Pancreas (tissue), 10 donors: Measurements from ENCODE around the gene HDAC11. TPM values are rescaled to one million over a fixed set of nuclear protein-coding genes. Genes with fewer than 3 reads are reported as not detected.

Source experiments
- ATAC-seq, 4 donors: fragments of 200-7000 bp; cut with Tn5 transposase; one replicate each; pipeline versions ENCODE4 v1.8.0 to v1.9.1; 2020; ENCODE audit warnings: mild to moderate bottlenecking in 4 of 4, moderate library complexity in 4 of 4
- DNase-seq, 6 donors: peaks; one replicate each; pipeline ENCODE4 v3.0.0-alpha.2; 2020
- FAIRE-seq: peaks from 2 replicates; lab custom pipeline; 2012; peaks lifted over from hg19 to GRCh38; lab: Jason Lieb, UNC
- H3K27ac ChIP-seq, 4 donors: fragments of 200-600 bp; sonication (generic); 1 replicate in 3 of 4; 2 replicates in 1 of 4; pipeline versions ENCODE4 v1.5.0 to v1.8.0; 2020
- H3K27me3 ChIP-seq, 4 donors: fragments of 200-600 bp; one replicate each; pipeline ENCODE4 v1.8.0; 2021
- H3K36me3 ChIP-seq, 3 donors: fragments of 200-600 bp; sonication (generic) in 1 of 3; one replicate each; pipeline versions ENCODE4 v1.5.0 to v1.8.0; 2020 to 2021
- H3K4me1 ChIP-seq, 3 donors: fragments of 200-600 bp; one replicate each; pipeline ENCODE4 v1.8.0; 2021
- H3K4me3 ChIP-seq, 4 donors: fragments of 200-600 bp; sonication (generic) in 2 of 4; one replicate each; pipeline versions ENCODE4 v1.5.0 to v1.8.0; 2020 to 2021
- H3K9me3 ChIP-seq, 4 donors: fragments of 200-600 bp; one replicate each; pipeline ENCODE4 v1.8.0; 2021
- CTCF ChIP-seq, 4 donors: fragments of 200-600 bp; sonication (generic) in 3 of 4; IDR thresholded peaks; one replicate each; pipeline versions ENCODE4 v1.5.0 to v1.8.0; 2021; ENCODE audit warnings: antibody characterized with exemption in 4 of 4
- WGBS, 2 donors: extraction: QIAGEN DNeasy Blood & Tissue Kit; methylation state at CpG; one replicate each; pipeline ENCODE4 v1.1.7; 2013; 5-methylcytosine and 5-hydroxymethylcytosine counted together
- intact Hi-C, 3 donors: fragments of 100-400 bp; cut with DNase I; formaldehyde crosslinking; loops; one replicate each; pipeline versions ENCODE4 v1.11.1 to v1.14.2; 2022
- polyA plus RNA-seq, 2 donors: library from polyadenylated mRNA; stranded (reverse); fragments of 200-250 nt; gene quantifications; one replicate each; pipeline ENCODE4 v1.2.3, GENCODE V29; 2013
- total RNA-seq, 6 donors: library from RNA; stranded (reverse); fragmentation: NEBNext Ultra II Directional in 4 of 6; extraction: Animal tissue kit (Norgen Biotek cat#: 25700) in 4 of 6; gene quantifications; one replicate each; pipeline versions ENCODE4 v1.2.1 to v1.2.4, GENCODE V29; 2021 to 2023
- donor health status: healthy with polysubstance abuse.
- donor health status: DM: no; HTN: no; CAD: no; lungs with moderate emphysema.
- donor health status: DM: no; HTN: no; CAD: no.
- donor health status: control.
- donor health status: control.
- donor health status: Bipolar disorder and iron deficiency.
- donor health status: DM: yes; HTN: yes; CAD: no.
- donor health status: DM: no; HTN: no; CAD: no.
- donor health status: DM: no; HTN: no; CAD: no.
- donor health status: DM: yes; HTN: yes; CAD: no.

HDAC11 gene
- total and polyA plus RNA-seq, 8 donors, result 20.4 to 40.3 (median 26.8) TPM

DNA sequence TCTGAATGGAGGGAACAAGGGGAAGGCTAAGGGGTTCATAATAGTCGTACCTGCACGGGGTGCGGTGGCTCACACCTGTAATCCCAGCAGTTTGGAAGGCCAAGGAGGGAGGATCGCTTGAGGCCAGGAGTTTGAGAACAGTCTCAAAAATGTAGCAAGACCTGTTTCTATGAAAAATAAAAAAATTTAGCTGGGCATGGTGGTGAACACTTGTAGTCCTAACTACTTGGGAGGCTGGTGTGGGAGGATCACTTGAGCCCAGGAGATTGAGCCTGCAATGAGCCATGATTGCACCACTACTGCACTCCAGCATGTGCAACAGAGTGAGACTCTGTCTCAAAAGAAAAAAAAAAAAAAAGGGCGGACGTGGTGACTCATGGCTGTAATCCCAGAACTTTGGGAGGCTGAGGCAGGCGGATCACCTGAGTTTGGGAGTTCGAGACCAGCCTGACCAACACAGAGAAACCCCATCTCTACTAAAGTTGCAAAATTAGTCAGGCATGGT lies 17.9 kb upstream of the HDAC11 start:
- no peaks in the 10 kb centered on the region for H3K9me3 ChIP-seq
- H3K36me3 ChIP-seq, result no peaks in the 10 kb centered on the region
- H3K4me3 ChIP-seq, result no peak overlapping the region
- ATAC-seq, result no peak
- FAIRE-seq, result no peak
- intact Hi-C loops, result loop anchor here in 1 of 3 donors (10.0 kb wide), 1 partner anchor 367 kb away; no protein-coding TSS in a partner anchor
- no peak overlapping the region for H3K27ac ChIP-seq
- no peaks in the 10 kb centered on the region for H3K27me3 ChIP-seq
- H3K4me1 ChIP-seq, result peaks cover 0 to 5% (median 0%) of the 10 kb centered on the region in 3 donors
- WGBS, 2 donors, result 80 to 88% methylated on average over 8 of the region's 8 CpGs
- no peak for TF ChIP-seq CTCF (IDR thresholded peaks at IDR 0.05)
- DNase-seq, result no peak

DNA sequence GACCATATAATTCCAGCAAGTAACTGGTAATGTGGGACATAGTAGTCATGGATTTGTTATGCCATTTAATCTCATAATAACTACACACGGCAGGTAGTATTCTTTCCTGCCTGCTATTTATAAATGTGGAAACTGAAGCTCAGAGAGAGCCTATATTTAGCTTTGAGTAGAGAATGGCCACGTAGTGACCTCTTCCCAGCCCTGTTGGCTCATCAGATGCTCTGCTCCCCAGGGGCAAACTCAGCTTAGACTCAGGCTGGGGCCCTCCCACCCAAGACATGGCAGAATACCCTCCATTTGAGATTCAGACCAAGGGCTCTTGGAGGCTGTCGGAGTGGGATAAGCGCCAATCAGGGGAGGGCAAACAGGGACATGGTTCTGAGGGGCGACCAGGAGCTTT lies 17.3 kb upstream of the HDAC11 start:
- H3K9me3 ChIP-seq, result no peaks in the 10 kb centered on the region
- H3K36me3 ChIP-seq, result no peaks in the 10 kb centered on the region
- H3K4me1 ChIP-seq, result peaks cover 0 to 5% (median 0%) of the 10 kb centered on the region in 3 donors
- intact Hi-C loops, result loop anchor here in 1 of 3 donors (10.0 kb wide), 1 partner anchor 368 kb away; no protein-coding TSS in a partner anchor
- DNase-seq (no peak), ATAC-seq (no peak), FAIRE-seq (no peak)
- H3K27ac ChIP-seq, result no peak overlapping the region
- WGBS, 2 donors, result 68 to 73% methylated on average over 5 of the region's 5 CpGs
- no peak for TF ChIP-seq CTCF (IDR thresholded peaks at IDR 0.05)
- no peaks in the 10 kb centered on the region for H3K27me3 ChIP-seq
- no peak overlapping the region for H3K4me3 ChIP-seq

GRCh38 chr3:13463618-13464400 lies 16.3 kb upstream of the HDAC11 start:
- intact Hi-C loops, result loop anchor here in 1 of 3 donors (10.0 kb wide), 1 partner anchor 369 kb away; no protein-coding TSS in a partner anchor
- TF ChIP-seq CTCF (IDR thresholded peaks at IDR 0.05), result no peak
- H3K4me1 ChIP-seq, result peaks cover 0 to 5% (median 0%) of the 10 kb centered on the region in 3 donors
- 75 to 82% methylated on average over 11 of the region's 11 CpGs for WGBS, 2 donors
- no peaks in the 10 kb centered on the region for H3K9me3 ChIP-seq
- H3K4me3 ChIP-seq, result no peak overlapping the region
- no peak overlapping the region for H3K27ac ChIP-seq
- no peaks in the 10 kb centered on the region for H3K36me3 ChIP-seq
- DNase-seq (no peak), ATAC-seq (no peak), FAIRE-seq (no peak)
- H3K27me3 ChIP-seq, result no peaks in the 10 kb centered on the region

DNA sequence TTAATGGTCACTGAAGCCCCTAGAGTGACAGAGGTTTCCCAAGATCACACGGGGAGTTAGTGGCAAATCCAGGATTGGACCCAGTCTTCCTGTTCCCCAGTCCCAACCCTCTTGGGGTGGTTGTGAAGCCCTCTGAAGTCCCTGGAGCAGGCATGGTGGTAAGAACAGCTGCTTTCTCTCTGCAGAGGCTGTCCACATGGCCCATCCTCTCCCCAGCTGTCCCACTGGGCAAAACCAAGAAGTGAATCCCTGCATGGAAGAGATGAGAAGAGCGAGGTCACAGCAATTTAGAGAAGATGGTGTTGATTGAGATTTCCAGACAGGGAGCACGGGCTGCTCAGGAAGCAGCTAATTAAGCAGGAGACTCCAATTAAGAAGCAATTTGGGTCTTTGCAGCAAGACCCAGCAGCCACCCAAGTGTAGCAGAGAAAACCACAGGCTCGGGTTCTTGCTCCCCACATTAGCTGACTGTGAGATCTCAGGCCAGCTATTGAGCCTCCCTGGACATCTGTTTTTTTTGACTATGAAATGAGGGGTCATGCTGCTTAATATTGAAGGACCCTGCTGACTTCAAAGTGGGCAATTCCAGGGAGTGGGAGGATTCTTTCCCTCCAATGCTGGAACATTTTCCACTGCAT lies 14.8 kb upstream of the HDAC11 start:
- Histone ChIP-seq H3K36me3 (no peaks in the 10 kb centered on the region), H3K27me3 (no peaks in the 10 kb centered on the region), H3K9me3 (no peaks in the 10 kb centered on the region), H3K27ac (no peak overlapping the region), H3K4me3 (no peak overlapping the region), H3K4me1 (peaks cover 0 to 5% (median 0%) of the 10 kb centered on the region in 3 donors)
- TF ChIP-seq CTCF (IDR thresholded peaks at IDR 0.05), result no peak
- 72 to 78% methylated on average over 4 of the region's 4 CpGs for WGBS, 2 donors
- FAIRE-seq, result no peak
- no peak for DNase-seq
- no peak for ATAC-seq
- intact Hi-C loops, result loop anchor here in 1 of 3 donors (10.0 kb wide), 1 partner anchor 371 kb away; no protein-coding TSS in a partner anchor
